GM12891 (cell line): ENCODE results near the gene CDK6.

Experiments
- PAX5 ChIP-seq: IDR thresholded peaks from 2 replicates; pipeline ENCODE4 v1.6.1; 2011; ENCODE audit warnings: low read length, moderate library complexity, mild to moderate bottlenecking; ENCODE audit not compliant: insufficient read depth, severe bottlenecking
- POLR2A ChIP-seq: IDR thresholded peaks from 2 replicates; pipeline ENCODE4 v1.6.1; 2011; ENCODE audit warnings: low read depth, low read length, control low read depth
- POLR2AphosphoS5 ChIP-seq: IDR thresholded peaks from 2 replicates; pipeline ENCODE4 v1.6.1; 2011; ENCODE audit warnings: low read depth, low read length, control low read depth
- POU2F2 ChIP-seq: IDR thresholded peaks from 2 replicates; pipeline ENCODE4 v1.6.1; 2011; ENCODE audit warnings: low read depth, mild to moderate bottlenecking, control low read depth, low read length, moderate library complexity
- SPI1 ChIP-seq: IDR thresholded peaks from 2 replicates; pipeline ENCODE4 v1.6.1; 2011; ENCODE audit warnings: low read depth, low read length, control low read depth
- TAF1 ChIP-seq: IDR thresholded peaks from 2 replicates; pipeline ENCODE4 v1.6.1; 2011; ENCODE audit warnings: low read depth, low read length, control low read depth

- TF ChIP-seq POLR2AphosphoS5 (no peak), POLR2A (no peak), TAF1 (no peak), POU2F2 (no peak), SPI1 (no peak), PAX5 (no peak)
These were observed 140.8 kb downstream of the CDK6 start for GRCh38 chr7:92695308-92696261.
